Body of pancreas (tissue), 4 donors: ENCODE measurements around the gene PDZK1IP1. TPM values are rescaled to one million over a fixed set of nuclear protein-coding genes. Genes with fewer than 3 reads are reported as not detected.

Source experiments
- ATAC-seq: fragments of 150-250 bp; one replicate; pipeline ENCODE4 v1.9.1; 2016
- DNase-seq, 4 donors: peaks; one replicate each; pipeline ENCODE4 v3.0.0-alpha.2; 2019
- H3K27ac ChIP-seq, 4 donors: fragments of 200-600 bp; sonication (generic); 1 replicate in 3 of 4; 2 replicates in 1 of 4; pipeline versions ENCODE4 v1.5.1 to v1.6.1; 2016 to 2019; ENCODE audit warnings: mild to moderate bottlenecking in 1 of 4, mixed read lengths in 1 of 4, moderate library complexity in 1 of 4
- H3K27me3 ChIP-seq, 2 donors: fragments of 200-600 bp; sonication (generic); one replicate each; pipeline ENCODE4 v1.6.0; 2016; ENCODE audit warnings: mild to moderate bottlenecking in 1 of 2
- H3K36me3 ChIP-seq, 2 donors: fragments of 200-600 bp; sonication (generic); replicated peaks in 1 of 2; 2 replicates each; pipeline ENCODE4 v1.5.1; 2016; ENCODE audit warnings: low read depth in 2 of 2; ENCODE audit not compliant: insufficient read depth in 1 of 2
- H3K4me1 ChIP-seq: fragments of 200-600 bp; sonication (generic); one replicate; pipeline ENCODE4 v1.6.0; 2016
- H3K4me3 ChIP-seq, 2 donors: fragments of 200-600 bp; sonication (generic); 1 replicate in 1 of 2; 2 replicates in 1 of 2; pipeline ENCODE4 v1.5.1; 2016 to 2019
- H3K9me3 ChIP-seq, 3 donors: fragments of 200-600 bp; sonication (generic); 1 replicate in 2 of 3; 2 replicates in 1 of 3; pipeline ENCODE4 v1.5.1; 2016
- POLR2A ChIP-seq, 3 donors: fragments of 450-650 bp; IDR thresholded peaks; one replicate each; pipeline ENCODE4 v1.6.1; 2016; ENCODE audit warnings: antibody characterized with exemption in 3 of 3, mild to moderate bottlenecking in 2 of 3
- WGBS, 2 donors: methylation state at CpG; one replicate each; pipeline ENCODE4 v1.1.5; 2017; 5-methylcytosine and 5-hydroxymethylcytosine counted together
- intact Hi-C: fragments of 100-400 bp; cut with DNase I; formaldehyde crosslinking; loops from one replicate; pipeline ENCODE4 v1.15.1; 2023
- total RNA-seq, 2 donors: library from RNA; depleted of rRNA; stranded (reverse); fragments of >200 nt; gene quantifications; one replicate each; pipeline ENCODE4 v1.1.0, GENCODE V29; 2016
- TF ChIP-seq, protein P1 (sequence below), 7 experiments: fragments of 450-650 bp in 4 of 7; fragments of 200-600 bp in 3 of 7; sonication (generic) in 3 of 7; IDR thresholded peaks; one replicate each; pipeline ENCODE4 v1.5.1; 2016 to 2019; ENCODE audit warnings: antibody characterized with exemption in 7 of 7

Gene PDZK1IP1
- total RNA-seq, 2 donors from 2014 or later = 54.2 to 56.4 TPM

DNA sequence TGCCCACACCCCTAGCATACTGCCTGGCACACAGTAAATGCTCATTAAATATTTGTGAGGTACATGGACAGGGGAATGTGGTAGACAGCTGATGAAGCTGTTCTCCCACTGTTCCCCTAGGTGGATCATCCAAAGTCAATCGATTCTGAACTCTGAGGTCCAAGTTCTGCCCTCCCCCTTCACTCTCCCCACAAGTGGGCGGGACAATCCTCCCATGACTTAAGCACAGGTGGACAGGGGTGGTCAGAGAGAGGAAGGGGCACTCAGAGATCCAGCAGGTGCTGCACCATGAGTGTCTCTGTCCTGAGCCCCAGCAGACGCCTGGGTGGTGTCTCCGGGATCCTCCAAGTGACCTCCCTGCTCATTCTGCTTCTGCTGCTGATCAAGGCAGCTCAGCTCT is 52.6 kb downstream of the PDZK1IP1 start, which contains the start of gene CYP4A22:
Gene CYP4A22, plus strand, starts transcription at position 244 of the 400 bp plus-strand sequence. Its CDS starts 45 bp downstream, at position 289.
- DNase-seq (no peak), ATAC-seq (no peak)
- Histone ChIP-seq H3K4me3 (no peak within 1 kb of the TSS), H3K9me3 (no peaks in the 10 kb centered on the region), H3K4me1 (no peaks in the 10 kb centered on the region), H3K36me3 (no peaks in the 10 kb centered on the region), H3K27ac (no peak within 1 kb of the TSS), H3K27me3 (no peaks in the 10 kb centered on the region)
- WGBS, 2 donors = 66 to 80% methylated on average over 1 to 3 of the region's 4 CpGs
- TF ChIP-seq, protein P1, sequence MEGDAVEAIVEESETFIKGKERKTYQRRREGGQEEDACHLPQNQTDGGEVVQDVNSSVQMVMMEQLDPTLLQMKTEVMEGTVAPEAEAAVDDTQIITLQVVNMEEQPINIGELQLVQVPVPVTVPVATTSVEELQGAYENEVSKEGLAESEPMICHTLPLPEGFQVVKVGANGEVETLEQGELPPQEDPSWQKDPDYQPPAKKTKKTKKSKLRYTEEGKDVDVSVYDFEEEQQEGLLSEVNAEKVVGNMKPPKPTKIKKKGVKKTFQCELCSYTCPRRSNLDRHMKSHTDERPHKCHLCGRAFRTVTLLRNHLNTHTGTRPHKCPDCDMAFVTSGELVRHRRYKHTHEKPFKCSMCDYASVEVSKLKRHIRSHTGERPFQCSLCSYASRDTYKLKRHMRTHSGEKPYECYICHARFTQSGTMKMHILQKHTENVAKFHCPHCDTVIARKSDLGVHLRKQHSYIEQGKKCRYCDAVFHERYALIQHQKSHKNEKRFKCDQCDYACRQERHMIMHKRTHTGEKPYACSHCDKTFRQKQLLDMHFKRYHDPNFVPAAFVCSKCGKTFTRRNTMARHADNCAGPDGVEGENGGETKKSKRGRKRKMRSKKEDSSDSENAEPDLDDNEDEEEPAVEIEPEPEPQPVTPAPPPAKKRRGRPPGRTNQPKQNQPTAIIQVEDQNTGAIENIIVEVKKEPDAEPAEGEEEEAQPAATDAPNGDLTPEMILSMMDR (IDR thresholded peaks at IDR 0.05) = no peak
- TF ChIP-seq POLR2A (IDR thresholded peaks at IDR 0.05) = no peak
- intact Hi-C loops = no loop called here

Other genes starting within 250 kb of the PDZK1IP1 start
- gene CYP4A11, start 248.6 kb downstream of the PDZK1IP1 start, total RNA-seq = under 1 TPM in 1 of 2 donors, not detected in 1; 0.78 TPM
- gene CYP4X1, start 166.4 kb downstream of the PDZK1IP1 start, total RNA-seq = 10 to 100 TPM in 1 of 2 donors, 1 to 10 TPM in 1; 1.8 to 14.2 TPM
- gene CYP4Z1, start 122.8 kb downstream of the PDZK1IP1 start, total RNA-seq = 1 to 10 TPM in 1 of 2 donors, under 1 TPM in 1; 0.52 to 2.3 TPM
- gene CYP4A22, start 52.6 kb downstream of the PDZK1IP1 start, total RNA-seq = not detected
- 1 to 10 TPM; 2.3 to 2.6 TPM for gene TAL1, start 42.2 kb upstream of the PDZK1IP1 start, total RNA-seq
- gene STIL, start 124.1 kb upstream of the PDZK1IP1 start, total RNA-seq = under 1 TPM in 1 of 2 donors, not detected in 1; 0.52 TPM
- 10 to 100 TPM; 62.0 to 70.3 TPM for gene CMPK1, start 143.8 kb upstream of the PDZK1IP1 start, total RNA-seq
- not detected for gene FOXE3, start 226.2 kb upstream of the PDZK1IP1 start, total RNA-seq
- under 1 TPM in 1 of 2 donors, not detected in 1; 0.26 TPM for gene FOXD2, start 248.0 kb upstream of the PDZK1IP1 start, total RNA-seq